Measurements from ENCODE around the gene MX1.

The MX1 gene

DNA sequence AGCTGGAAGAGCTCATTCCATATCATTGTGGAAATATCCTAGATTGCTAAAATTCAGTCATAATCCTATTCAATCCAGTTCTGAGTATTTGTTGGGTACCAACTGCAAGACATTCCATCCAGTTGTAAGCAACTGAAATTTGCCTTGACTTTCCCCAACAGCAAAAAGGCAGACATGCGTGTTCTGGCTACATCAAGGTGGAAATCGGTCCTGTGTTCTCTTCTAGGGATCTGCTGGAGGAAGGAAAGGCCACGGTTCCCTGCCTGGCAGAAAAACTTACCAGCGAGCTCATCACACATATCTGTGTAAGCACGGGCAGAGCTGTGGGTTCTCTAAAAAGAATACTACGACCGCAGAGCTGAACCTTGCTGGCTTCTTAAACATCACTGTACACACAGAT lies 17.5 kb downstream of the MX1 start:
- no peak overlapping the region for H3K4me3 ChIP-seq (ENCODE audit: low read length, poor library complexity, severe bottlenecking)
- H3K79me2 ChIP-seq (ENCODE audit: insufficient read depth, low read length) = no peaks in the 10 kb centered on the region
- H3K4me2 ChIP-seq (ENCODE audit: low read depth, low read length, poor library complexity, severe bottlenecking) = no peak overlapping the region
- H3K9ac ChIP-seq (ENCODE audit: low read depth, low read length, poor library complexity, severe bottlenecking) = no peak overlapping the region
- no peaks in the 10 kb centered on the region for H3K27me3 ChIP-seq (ENCODE audit: insufficient read depth, low read length, poor library complexity, severe bottlenecking)
- no peak overlapping the region for H2AFZ ChIP-seq (ENCODE audit: low read length)
- H3F3A ChIP-seq (ENCODE audit: low read depth) = no peaks in the 10 kb centered on the region
- H3K9me2 ChIP-seq (replicated peaks; ENCODE audit: low read depth, low read length) = no peaks in the 10 kb centered on the region
- no peaks in the 10 kb centered on the region for H3K9me3 ChIP-seq (ENCODE audit: insufficient read depth, low read depth, low read length)
- H3K36me3 ChIP-seq (ENCODE audit: insufficient read depth, low read length) = no peaks in the 10 kb centered on the region
- no peaks in the 10 kb centered on the region for H3K4me1 ChIP-seq (ENCODE audit: insufficient read depth, low read length, poor library complexity, severe bottlenecking)
- no peak for TF ChIP-seq CTCF (conservative IDR thresholded peaks at IDR 0.05; ENCODE audit: low read length)
- TF ChIP-seq EZH2phosphoT487 (IDR thresholded peaks at IDR 0.05; ENCODE audit: borderline replicate concordance) = no peak
- no peaks in the 10 kb centered on the region for H4K20me1 ChIP-seq (ENCODE audit: insufficient read depth, low read length, poor library complexity, severe bottlenecking)

- Histone ChIP-seq H3K27me3 (ENCODE audit: insufficient read depth, low read length, poor library complexity, severe bottlenecking) (no peaks in the 10 kb centered on the region), H3F3A (ENCODE audit: low read depth) (no peaks in the 10 kb centered on the region), H3K79me2 (ENCODE audit: insufficient read depth, low read length) (no peaks in the 10 kb centered on the region), H2AFZ (ENCODE audit: low read length) (no peak overlapping the region), H3K4me1 (ENCODE audit: insufficient read depth, low read length, poor library complexity, severe bottlenecking) (no peaks in the 10 kb centered on the region), H4K20me1 (ENCODE audit: insufficient read depth, low read length, poor library complexity, severe bottlenecking) (no peaks in the 10 kb centered on the region), H3K4me2 (ENCODE audit: low read depth, low read length, poor library complexity, severe bottlenecking) (no peak overlapping the region), H3K36me3 (ENCODE audit: insufficient read depth, low read length) (no peaks in the 10 kb centered on the region), H3K9me2 (replicated peaks; ENCODE audit: low read depth, low read length) (no peaks in the 10 kb centered on the region), H3K9me3 (ENCODE audit: insufficient read depth, low read depth, low read length) (no peaks in the 10 kb centered on the region), H3K4me3 (ENCODE audit: low read length, poor library complexity, severe bottlenecking) (no peak overlapping the region), H3K9ac (ENCODE audit: low read depth, low read length, poor library complexity, severe bottlenecking) (no peak overlapping the region)
- TF ChIP-seq CTCF (conservative IDR thresholded peaks at IDR 0.05; ENCODE audit: low read length) = no peak
- no peak for TF ChIP-seq EZH2phosphoT487 (IDR thresholded peaks at IDR 0.05; ENCODE audit: borderline replicate concordance)
Measured at GRCh38 chr21:41444703-41445464, 18.8 kb downstream of the MX1 start.

DNA sequence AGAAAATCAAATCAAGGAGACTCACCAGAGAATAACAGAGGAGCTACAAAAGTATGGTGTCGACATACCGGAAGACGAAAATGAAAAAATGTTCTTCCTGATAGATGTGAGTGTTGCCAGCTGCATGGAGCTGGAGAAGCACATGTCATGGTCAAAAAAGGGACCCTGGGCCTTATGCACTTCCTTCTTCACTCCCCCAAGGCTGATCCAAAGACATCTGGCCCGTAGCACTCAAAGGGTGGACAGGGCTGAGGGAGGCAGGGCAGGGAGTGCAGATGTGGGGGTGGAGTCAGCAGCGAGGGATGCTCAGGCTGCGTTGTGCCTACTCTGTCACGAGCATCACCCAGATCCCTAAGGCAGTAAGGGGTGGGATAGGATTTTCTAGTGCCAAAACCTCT lies 19.4 kb downstream of the MX1 start:
- H3K9ac ChIP-seq (ENCODE audit: low read depth, low read length, poor library complexity, severe bottlenecking) = no peak overlapping the region
- H3K9me2 ChIP-seq (replicated peaks; ENCODE audit: low read depth, low read length) = no peaks in the 10 kb centered on the region
- no peaks in the 10 kb centered on the region for H3K9me3 ChIP-seq (ENCODE audit: insufficient read depth, low read depth, low read length)
- H3K79me2 ChIP-seq (ENCODE audit: insufficient read depth, low read length) = no peaks in the 10 kb centered on the region
- no peaks in the 10 kb centered on the region for H3F3A ChIP-seq (ENCODE audit: low read depth)
- H3K36me3 ChIP-seq (ENCODE audit: insufficient read depth, low read length) = no peaks in the 10 kb centered on the region
- no peak overlapping the region for H2AFZ ChIP-seq (ENCODE audit: low read length)
- TF ChIP-seq CTCF (conservative IDR thresholded peaks at IDR 0.05; ENCODE audit: low read length) = no peak
- no peak for TF ChIP-seq EZH2phosphoT487 (IDR thresholded peaks at IDR 0.05; ENCODE audit: borderline replicate concordance)
- no peak overlapping the region for H3K4me2 ChIP-seq (ENCODE audit: low read depth, low read length, poor library complexity, severe bottlenecking)
- H3K4me1 ChIP-seq (ENCODE audit: insufficient read depth, low read length, poor library complexity, severe bottlenecking) = no peaks in the 10 kb centered on the region
- no peaks in the 10 kb centered on the region for H4K20me1 ChIP-seq (ENCODE audit: insufficient read depth, low read length, poor library complexity, severe bottlenecking)
- H3K27me3 ChIP-seq (ENCODE audit: insufficient read depth, low read length, poor library complexity, severe bottlenecking) = no peaks in the 10 kb centered on the region
- no peak overlapping the region for H3K4me3 ChIP-seq (ENCODE audit: low read length, poor library complexity, severe bottlenecking)

All from Loucy (cell line).